ENCODE results near the gene ZNF445. TPM values are rescaled to one million over a fixed set of nuclear protein-coding genes. Genes with fewer than 3 reads are reported as not detected.

The ZNF445 gene
- total RNA-seq (2021; fragmentation: NEBNext Ultra II Directional; extraction: Animal tissue kit (Norgen Biotek cat#: 25700)) (25.4 and 26.3 TPM in 2 replicates), polyA plus RNA-seq (2011; rRNA removed) (3.3 and 3.8 TPM in 2 replicates), polyA minus RNA-seq (2011; rRNA and poly(A)+ RNA removed) (20.1 and 20.5 TPM in 2 replicates)
- polyA plus RNA-seq (2011; cell fraction: cytosol; rRNA removed), result 4.4 TPM
- 10.3 TPM for polyA plus RNA-seq (2011; cell fraction: nucleus; rRNA removed)
- 7.7 to 9.7 TPM (median 8.7 TPM) in 4 replicates for polyA plus RNA-seq (2012, experiment 1 of 2)
- 0.76 TPM for polyA plus RNA-seq (2012, experiment 2 of 2)
- polyA plus RNA-seq (2013, experiment 1 of 2), result 7.0 TPM
- 5.9 TPM for polyA plus RNA-seq (2013, experiment 2 of 2)
- polyA minus RNA-seq (2011; cell fraction: cytosol; rRNA and poly(A)+ RNA removed), result 7.9 TPM
- 13.7 TPM for polyA minus RNA-seq (2011; cell fraction: nucleus; rRNA and poly(A)+ RNA removed)
- long read RNA-seq, experiment 1, partial matches to known transcripts, result 0 of 7 reads
- long read RNA-seq, experiment 1, other reads (novel, unspliced or antisense), result 7 of 7 reads
- long read RNA-seq, experiment 2, full-length matches to known transcripts, result 1 of 1 reads
- long read RNA-seq, experiment 2, partial matches to known transcripts, result 0 of 1 reads
- long read RNA-seq, experiment 2, other reads (novel, unspliced or antisense), result 0 of 1 reads

GRCh38 chr3:44477312-44478030 is at the start of gene ZNF445:
ZNF445 (minus strand) TSS chr3:44477670; CDS start chr3:44455549, 22,121 bp downstream.
- Histone ChIP-seq H3K27ac (ENCODE audit: low read depth, low read length) (no peak within 1 kb of the TSS), H2BK12ac (ENCODE audit: low read depth, low read length) (no peak within 1 kb of the TSS), H3K23ac (ENCODE audit: insufficient read length) (no peak within 1 kb of the TSS), H3K23me2 (ENCODE audit: low read depth, low read length) (peaks cover 4% of the 10 kb centered on the region; the same call in 1 of the 2 replicates), H3K9ac (replicated peaks in 1 of 4; ENCODE audit: extremely low read depth in 1 of 4, low read depth in 3 of 4, low read length in 3 of 4) (peak within 1 kb of the TSS; percentile 26 to 71 (median 54); a peak in 6 of 7 replicates), H3K9me3 (ENCODE audit: insufficient read depth in 2 of 2, low read depth in 1 of 2, low read length in 1 of 2) (no peaks in the 10 kb centered on the region), H4K8ac (ENCODE audit: extremely low read depth, insufficient read depth, low read length) (peak within 1 kb of the TSS; percentile 84), H2BK20ac (ENCODE audit: low read length) (no peak within 1 kb of the TSS), H2BK120ac (replicated peaks; ENCODE audit: low read depth, low read length) (no peak within 1 kb of the TSS), H3K27me3 (replicated peaks in 1 of 4; ENCODE audit: control insufficient read depth in 3 of 4, extremely low read depth in 1 of 4, insufficient read depth in 3 of 4, low read length in 3 of 4) (peaks cover 0 to 3% (median 0%) of the 10 kb centered on the region in 4 experiments; a peak in 2 of 7 replicates), H3K4me2 (ENCODE audit: insufficient read depth in 1 of 2, low read depth in 2 of 2, low read length in 2 of 2) (peak within 1 kb of the TSS; percentile 69 to 88), H4K91ac (replicated peaks; ENCODE audit: insufficient read length, low read length) (peak within 1 kb of the TSS; percentile 1), H3K36me3 (ENCODE audit: control insufficient read depth in 2 of 4, insufficient read depth in 4 of 4, low read length in 3 of 4) (no peaks in the 10 kb centered on the region), H3K4me1 (replicated peaks in 1 of 4; ENCODE audit: control insufficient read depth in 3 of 4, insufficient read depth in 4 of 4, low read length in 3 of 4) (no peaks in the 10 kb centered on the region; a peak in 3 of 7 replicates), H3K18ac (ENCODE audit: extremely low read depth, low read length) (no peak within 1 kb of the TSS; the same call in 1 of the 2 replicates), H2AK5ac (ENCODE audit: low read depth, low read length) (no peak within 1 kb of the TSS), H2BK5ac (ENCODE audit: low read depth, low read length) (no peak within 1 kb of the TSS), H3K79me2 (ENCODE audit: control insufficient read depth in 1 of 2, insufficient read depth in 2 of 2, low read length in 2 of 2) (peaks cover 0 to 37% of the 10 kb centered on the region in 2 experiments; a peak in 2 of 4 replicates), H3K4ac (replicated peaks; ENCODE audit: insufficient read length, low read depth, low read length) (no peak within 1 kb of the TSS), H4K5ac (ENCODE audit: insufficient read length, low read depth, low read length) (no peak within 1 kb of the TSS), H4K20me1 (replicated peaks in 1 of 2; ENCODE audit: control insufficient read depth in 1 of 2, insufficient read depth in 2 of 2, low read length in 2 of 2) (no peaks in the 10 kb centered on the region), H2BK15ac (ENCODE audit: low read length) (no peak within 1 kb of the TSS), H3K79me1 (ENCODE audit: low read depth, low read length) (no peaks in the 10 kb centered on the region; the same call in 1 of the 2 replicates), H2AFZ (ENCODE audit: low read length) (peak within 1 kb of the TSS; percentile 100), H3K14ac (ENCODE audit: insufficient read length) (no peak within 1 kb of the TSS), H3K56ac (replicated peaks; ENCODE audit: insufficient read length, low read depth, low read length) (peak within 1 kb of the TSS; percentile 43), H3K4me3 (ENCODE audit: extremely low read depth in 1 of 4, insufficient read depth in 2 of 4, low read depth in 3 of 4, low read length in 4 of 4) (peak within 1 kb of the TSS; percentile 60 to 96 (median 72))
- 4% methylated on average over 35 of the region's 69 CpGs; no CpG with 5 or more reads in 1 of the 2 experiments for WGBS, 2 experiments (ENCODE audit: extremely low coverage in 1 of 2, insufficient coverage in 1 of 2, insufficient read length in 1 of 2, insufficient replicate concordance in 2 of 2, low coverage in 1 of 2, low lambda C conversion rate in 2 of 2, missing lambda C conversion rate in 1 of 2)
- DNase-seq (ENCODE audit: low read depth in 1 of 2, low spot score in 2 of 2) (peak in 1 of 2 experiments; percentile 87), FAIRE-seq (no peak)
- POLR2A ChIA-PET (ENCODE audit: partially characterized antibody), result interaction anchor here (0.6 to 2.0 kb wide), 5 partner anchors 11 to 284 kb away, joined by 3 to 7 read pairs (median 3); partner anchors contain the start of genes KIAA1143, KIF15 and ZNF660
- CTCF ChIA-PET (ENCODE audit: partially characterized antibody), result interaction anchor here (1.0 kb wide), 1 partner anchor 53 kb away, joined by 3 read pairs; no protein-coding TSS in a partner anchor
- TF ChIP-seq PHF8 (conservative IDR thresholded peaks at IDR 0.05; ENCODE audit: low read depth, low read length) (peak; percentile 85), RNF2 (IDR thresholded peaks at IDR 0.05; ENCODE audit: borderline replicate concordance, low read depth, low read length, missing control alignments, poor library complexity, severe bottlenecking) (no peak), EGR1 (IDR thresholded peaks at IDR 0.05; ENCODE audit: borderline replicate concordance, low read depth, low read length) (peak; percentile 49), GABPA (IDR thresholded peaks at IDR 0.05; ENCODE audit: borderline replicate concordance, insufficient read depth, low read length) (no peak), RAD21 (IDR thresholded peaks at IDR 0.05 in 1 of 2, conservative IDR thresholded peaks at IDR 0.05 in 1 of 2; ENCODE audit: low read depth in 2 of 2, low read length in 2 of 2) (peak in 1 of 2 experiments; percentile 0; a peak in 1 of 4 replicates), BACH1 (IDR thresholded peaks at IDR 0.05; ENCODE audit: low read length) (0 out of 2 replicates have a peak, but pooled peaks have one; percentile 13), TCF12 (IDR thresholded peaks at IDR 0.05; ENCODE audit: low read depth, low read length) (no peak)
